KMS-11 (cell line): ENCODE results near the gene RXFP2.

ENCODE experiments used
- H2AFZ ChIP-seq: fragments of 200-600 bp; sonication (generic); 2 replicates; pipeline ENCODE4 v1.6.1; 2016; ENCODE audit warnings: antibody characterized with exemption, mixed run types, low read depth
- H3K27ac ChIP-seq: fragments of 200-600 bp; sonication (generic); 2 replicates; pipeline ENCODE4 v1.6.1; 2016; ENCODE audit warnings: mild to moderate bottlenecking, mixed run types
- H3K27me3 ChIP-seq: fragments of 200-600 bp; sonication (generic); 2 replicates; pipeline ENCODE4 v1.6.1; 2017; ENCODE audit warnings: mild to moderate bottlenecking, low read depth, mixed run types, moderate library complexity; ENCODE audit not compliant: insufficient read depth
- H3K36me3 ChIP-seq: fragments of 200-600 bp; sonication (generic); 2 replicates; pipeline ENCODE4 v1.6.1; 2017; ENCODE audit warnings: mild to moderate bottlenecking, mixed run types; ENCODE audit not compliant: insufficient read depth
- H3K4me1 ChIP-seq: fragments of 200-600 bp; sonication (generic); 2 replicates; pipeline ENCODE4 v1.6.1; 2016; ENCODE audit warnings: mild to moderate bottlenecking, low read depth, mixed run types; ENCODE audit not compliant: poor library complexity, severe bottlenecking
- H3K4me2 ChIP-seq: fragments of 200-600 bp; sonication (generic); 2 replicates; pipeline ENCODE4 v1.7.0; 2016; ENCODE audit warnings: mild to moderate bottlenecking, mixed run types
- H3K4me3 ChIP-seq: fragments of 200-600 bp; sonication (generic); IDR thresholded peaks from 2 replicates; pipeline ENCODE4 v1.6.1; 2017; ENCODE audit warnings: low read depth, low read length, mixed read lengths; ENCODE audit not compliant: insufficient read depth
- H3K79me2 ChIP-seq: fragments of 200-600 bp; sonication (generic); 2 replicates; pipeline ENCODE4 v1.6.1; 2016; ENCODE audit warnings: low read depth, mixed run types; ENCODE audit not compliant: insufficient read depth
- H3K9ac ChIP-seq: fragments of 200-600 bp; sonication (generic); 2 replicates; pipeline ENCODE4 v1.6.1; 2016; ENCODE audit warnings: mild to moderate bottlenecking, mixed run types
- H4K20me1 ChIP-seq: fragments of 200-600 bp; sonication (generic); 2 replicates; pipeline ENCODE4 v1.6.1; 2016; ENCODE audit warnings: mild to moderate bottlenecking, mixed run types; ENCODE audit not compliant: insufficient read depth
- TF ChIP-seq, protein P1 (sequence below): fragments of 200-600 bp; sonication (generic); conservative IDR thresholded peaks from 2 replicates; pipeline ENCODE4 v1.6.1; 2017; ENCODE audit warnings: low read depth, mild to moderate bottlenecking, antibody characterized with exemption, low read length, moderate library complexity, mixed read lengths

The RXFP2 gene

DNA sequence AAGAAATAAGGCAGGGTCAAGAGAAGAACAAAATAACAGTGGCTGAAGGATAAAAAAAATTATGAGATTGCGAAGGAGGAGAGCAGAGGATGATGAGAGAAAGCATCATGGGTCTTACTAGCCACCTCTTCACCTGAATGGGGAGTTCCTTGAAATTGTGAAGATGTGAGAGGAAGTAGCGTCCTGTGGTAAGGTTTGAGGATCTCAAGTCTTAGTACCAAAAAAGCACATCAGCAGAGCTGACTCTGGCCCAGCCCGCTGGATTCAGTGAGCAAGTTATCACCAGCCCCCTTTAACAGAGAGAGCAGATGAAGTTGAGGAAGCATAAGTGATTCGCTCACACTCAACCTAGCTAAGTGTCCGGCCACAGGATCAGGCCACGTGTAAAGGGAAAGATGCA is 61.8 kb downstream of the RXFP2 start:
- Histone ChIP-seq H3K79me2 (no peaks in the 10 kb centered on the region), H4K20me1 (no peaks in the 10 kb centered on the region), H2AFZ (no peak overlapping the region), H3K36me3 (no peaks in the 10 kb centered on the region), H3K27ac (no peak overlapping the region), H3K4me2 (no peak overlapping the region), H3K27me3 (no peaks in the 10 kb centered on the region), H3K4me1 (peaks cover 9% of the 10 kb centered on the region), H3K4me3 (no peak overlapping the region), H3K9ac (no peak overlapping the region)
- TF ChIP-seq, protein P1, sequence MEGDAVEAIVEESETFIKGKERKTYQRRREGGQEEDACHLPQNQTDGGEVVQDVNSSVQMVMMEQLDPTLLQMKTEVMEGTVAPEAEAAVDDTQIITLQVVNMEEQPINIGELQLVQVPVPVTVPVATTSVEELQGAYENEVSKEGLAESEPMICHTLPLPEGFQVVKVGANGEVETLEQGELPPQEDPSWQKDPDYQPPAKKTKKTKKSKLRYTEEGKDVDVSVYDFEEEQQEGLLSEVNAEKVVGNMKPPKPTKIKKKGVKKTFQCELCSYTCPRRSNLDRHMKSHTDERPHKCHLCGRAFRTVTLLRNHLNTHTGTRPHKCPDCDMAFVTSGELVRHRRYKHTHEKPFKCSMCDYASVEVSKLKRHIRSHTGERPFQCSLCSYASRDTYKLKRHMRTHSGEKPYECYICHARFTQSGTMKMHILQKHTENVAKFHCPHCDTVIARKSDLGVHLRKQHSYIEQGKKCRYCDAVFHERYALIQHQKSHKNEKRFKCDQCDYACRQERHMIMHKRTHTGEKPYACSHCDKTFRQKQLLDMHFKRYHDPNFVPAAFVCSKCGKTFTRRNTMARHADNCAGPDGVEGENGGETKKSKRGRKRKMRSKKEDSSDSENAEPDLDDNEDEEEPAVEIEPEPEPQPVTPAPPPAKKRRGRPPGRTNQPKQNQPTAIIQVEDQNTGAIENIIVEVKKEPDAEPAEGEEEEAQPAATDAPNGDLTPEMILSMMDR = no peak

DNA sequence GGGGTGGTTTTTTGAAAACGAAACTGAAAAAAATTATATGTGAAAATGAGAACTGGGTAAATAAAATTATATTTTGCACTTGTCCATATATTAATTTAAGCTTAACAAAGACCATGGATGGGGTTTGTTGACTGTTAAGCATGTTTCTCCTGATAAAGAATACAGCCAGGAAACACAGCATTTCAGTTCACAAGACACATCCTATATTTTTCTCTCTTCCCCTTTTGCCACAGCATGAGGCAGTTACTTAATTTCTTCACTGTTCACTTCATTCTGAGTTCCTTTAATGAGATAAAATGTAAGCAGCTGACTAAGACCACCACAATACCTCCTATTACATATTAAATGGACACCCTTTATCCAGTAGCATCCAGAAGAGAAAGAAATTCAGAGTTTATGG is 64.0 kb downstream of the RXFP2 start:
- Histone ChIP-seq H3K27ac (no peak overlapping the region), H3K4me2 (0 out of 2 replicates have a peak overlapping the region, but pooled peaks have one; percentile 27), H3K4me3 (no peak overlapping the region), H2AFZ (no peak overlapping the region), H3K27me3 (no peaks in the 10 kb centered on the region), H3K36me3 (no peaks in the 10 kb centered on the region), H4K20me1 (no peaks in the 10 kb centered on the region), H3K4me1 (peaks cover 22% of the 10 kb centered on the region), H3K9ac (no peak overlapping the region), H3K79me2 (no peaks in the 10 kb centered on the region)
- TF ChIP-seq, protein P1 = no peak

DNA sequence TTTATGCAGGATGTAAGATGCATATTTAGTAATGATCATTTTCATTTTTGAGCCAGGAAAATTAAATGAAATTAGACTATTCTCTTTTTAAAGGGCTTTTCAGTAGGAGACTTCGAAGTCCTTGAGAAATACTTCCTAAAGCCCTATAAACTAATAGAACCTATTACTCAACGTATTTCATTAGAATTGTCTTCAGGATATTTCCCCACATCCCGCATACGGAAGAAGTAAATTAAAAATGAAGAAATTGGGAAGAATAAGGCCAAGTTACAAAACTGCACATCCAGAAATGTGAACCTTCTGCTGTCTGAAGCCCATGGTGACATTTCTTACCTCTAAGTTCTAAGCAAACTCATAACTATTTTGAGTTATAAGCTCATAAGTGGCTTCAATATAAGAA is 66.5 kb downstream of the RXFP2 start:
- no peak overlapping the region for H2AFZ ChIP-seq
- H3K36me3 ChIP-seq = no peaks in the 10 kb centered on the region
- no peak overlapping the region for H3K4me3 ChIP-seq
- no peak overlapping the region for H3K4me2 ChIP-seq
- no peaks in the 10 kb centered on the region for H3K27me3 ChIP-seq
- H3K79me2 ChIP-seq = no peaks in the 10 kb centered on the region
- H3K27ac ChIP-seq = no peak overlapping the region
- H4K20me1 ChIP-seq = no peaks in the 10 kb centered on the region
- TF ChIP-seq, protein P1 = no peak
- peaks cover 22% of the 10 kb centered on the region for H3K4me1 ChIP-seq
- H3K9ac ChIP-seq = no peak overlapping the region

DNA sequence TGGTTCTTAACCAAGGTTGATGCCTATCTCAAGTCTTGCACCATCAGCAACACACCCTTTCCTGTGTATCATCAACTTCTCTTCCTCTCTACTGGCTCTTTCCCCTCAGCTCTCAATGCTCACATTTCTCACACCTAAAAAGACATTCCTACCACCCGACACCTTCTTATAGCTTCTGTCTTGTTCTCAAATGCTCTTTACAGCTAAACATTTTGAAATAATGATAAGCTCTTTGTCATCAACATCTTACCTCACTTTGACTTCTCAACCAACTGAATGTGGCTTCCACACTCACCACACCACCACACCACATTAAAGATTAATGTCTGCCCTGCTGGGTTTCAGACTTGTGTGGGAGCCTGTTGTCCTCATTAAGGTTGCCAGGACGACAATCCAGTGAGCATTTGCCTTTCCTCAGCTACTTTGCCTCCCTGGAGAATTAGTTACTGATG is 67.8 kb downstream of the RXFP2 start:
- 0 out of 2 replicates have a peak overlapping the region, but pooled peaks have one; percentile 13 for H3K27ac ChIP-seq
- H4K20me1 ChIP-seq = no peaks in the 10 kb centered on the region
- H3K4me3 ChIP-seq = no peak overlapping the region
- no peak overlapping the region for H3K9ac ChIP-seq
- H2AFZ ChIP-seq = no peak overlapping the region
- peaks cover 22% of the 10 kb centered on the region for H3K4me1 ChIP-seq
- TF ChIP-seq, protein P1 = no peak
- H3K79me2 ChIP-seq = no peaks in the 10 kb centered on the region
- H3K4me2 ChIP-seq = 0 out of 2 replicates have a peak overlapping the region, but pooled peaks have one; percentile 8
- H3K27me3 ChIP-seq = no peaks in the 10 kb centered on the region
- H3K36me3 ChIP-seq = no peaks in the 10 kb centered on the region
